Heart right ventricle (tissue), 16 donors: ENCODE results near the gene BICC1. TPM values are rescaled to one million over a fixed set of nuclear protein-coding genes. Genes with fewer than 3 reads are reported as not detected.

Experiments
- ATAC-seq, 8 donors: fragments of 200-7000 bp; cut with Tn5 transposase; one replicate each; pipeline ENCODE4 v1.9.1; 2020; ENCODE audit warnings: mild to moderate bottlenecking in 8 of 8, moderate library complexity in 8 of 8, moderate number of reproducible peaks in 1 of 8
- DNase-seq, 2 donors: peaks; one replicate each; pipeline ENCODE4 v3.0.0-alpha.2; 2020
- H3K27ac ChIP-seq, 10 donors: fragments of 200-600 bp; sonication (generic) in 2 of 10; one replicate each; pipeline versions ENCODE4 v1.5.0 to v1.8.0; 2020 to 2022; ENCODE audit warnings: mild to moderate bottlenecking in 3 of 10
- H3K27me3 ChIP-seq, 7 donors: fragments of 200-600 bp; one replicate each; pipeline ENCODE4 v1.8.0; 2021 to 2022; ENCODE audit warnings: mild to moderate bottlenecking in 2 of 7
- H3K36me3 ChIP-seq, 9 donors: fragments of 200-600 bp; sonication (generic) in 1 of 9; one replicate each; pipeline versions ENCODE4 v1.5.0 to v1.8.0; 2020 to 2022; ENCODE audit warnings: mild to moderate bottlenecking in 2 of 9
- H3K4me1 ChIP-seq, 9 donors: fragments of 200-600 bp; sonication (generic) in 1 of 9; one replicate each; pipeline versions ENCODE4 v1.5.0 to v1.8.0; 2020 to 2022; ENCODE audit warnings: mild to moderate bottlenecking in 4 of 9
- H3K4me3 ChIP-seq, 10 donors: fragments of 200-600 bp; sonication (generic) in 2 of 10; one replicate each; pipeline versions ENCODE4 v1.5.0 to v1.8.0; 2020 to 2022; ENCODE audit warnings: mild to moderate bottlenecking in 7 of 10, moderate library complexity in 2 of 10
- H3K9me3 ChIP-seq, 11 donors: fragments of 200-600 bp in 10 of 11; sonication (generic) in 2 of 11; one replicate each; pipeline versions ENCODE4 v1.5.0 to v1.8.0; 2013 to 2022; ENCODE audit warnings: mild to moderate bottlenecking in 2 of 11, control low read depth in 1 of 11, moderate library complexity in 1 of 11
- CTCF ChIP-seq, 9 donors: fragments of 200-600 bp; sonication (generic) in 2 of 9; IDR thresholded peaks; one replicate each; pipeline versions ENCODE4 v1.5.0 to v1.8.0; 2021 to 2022; ENCODE audit warnings: antibody characterized with exemption in 9 of 9, mild to moderate bottlenecking in 5 of 9, moderate library complexity in 1 of 9
- WGBS, 2 donors: extraction: QIAGEN DNeasy Blood & Tissue Kit; methylation state at CpG; one replicate each; pipeline ENCODE4 v1.1.7; 2013; ENCODE audit warnings: inconsistent platforms in 1 of 2; 5-methylcytosine and 5-hydroxymethylcytosine counted together
- intact Hi-C, 10 donors: fragments of 100-400 bp; cut with DNase I; formaldehyde crosslinking; loops; one replicate each; pipeline versions ENCODE4 v1.11.1 to v1.14.2; 2022
- polyA plus RNA-seq, 2 donors: library from polyadenylated mRNA; stranded (reverse); fragments of 200-250 nt; gene quantifications; one replicate each; pipeline ENCODE4 v1.2.3, GENCODE V29; 2013
- total RNA-seq, 10 donors: library from RNA; stranded (reverse); fragmentation: NEBNext Ultra II Directional in 3 of 10; extraction: Animal tissue kit (Norgen Biotek cat#: 25700) in 3 of 10; gene quantifications; one replicate each; pipeline versions ENCODE4 v1.2.1 to v1.2.4, GENCODE V29; 2021 to 2023
- donor health status: Arrhythmogenic right ventricular cardiomyopathy.
- donor health status: ischemic (EF 13 %, LVEDD 7.1; RV severe dilation, severe dysfunction).
- donor health status: healthy with polysubstance abuse.
- donor health status: DM: no; HTN: yes; CAD: no.
- donor health status: DM: no; HTN: no; CAD: no.
- donor health status: ischemic (EF 25% LVEDD 6.9; RV normal size, moderate dysfunction).
- donor health status: ischemic (EF 25% LVEDD 5.7; RV mildly dilated, moderate dysfunction).
- donor health status: healthy.
- donor health status: DM: yes; HTN: yes; CAD: no.
- donor health status: Ischemic cardiomyopathy.
- donor health status: ischemic (EF 35%, LVEDD 5.7; RV mildly dilated, moderate dysfunction).
- donor health status: nonischemic (EF 11% LVEDD 7.7; RV severe dilation, severe dysfunction).
- donor health status: DM: yes; HTN: yes; CAD: no.
- donor health status: PGD.
- donor health status: ischemic (EF 29% LVEDD 5.4; RV normal size, mild dysfunction).
- donor health status: nonischemic (EF 23%, LVEDD 6.1; RV moderate dilation, normal function).

BICC1 gene
- total and polyA plus RNA-seq, 12 donors = 1.6 to 9.2 (median 5.0) TPM

- Histone ChIP-seq H3K9me3 (no peaks in the 10 kb centered on the region), H3K4me3 (no peak overlapping the region), H3K27ac (peak overlapping the region in 8 of 10 donors; percentile 33 to 73 (median 53)), H3K4me1 (peaks cover 0 to 3% (median 0%) of the 10 kb centered on the region in 9 donors), H3K36me3 (no peaks in the 10 kb centered on the region), H3K27me3 (no peaks in the 10 kb centered on the region)
- intact Hi-C loops = no loop called here
- no peak for TF ChIP-seq CTCF (IDR thresholded peaks at IDR 0.05)
- ATAC-seq (peak in 7 of 8 donors; percentile 34 to 79 (median 58)), DNase-seq (no peak)
- 63 to 66% methylated on average over 5 of the region's 5 CpGs for WGBS, 2 donors
Observed at GRCh38 chr10:58833771-58834561, 321.3 kb downstream of the BICC1 start.

- no peak for ATAC-seq
- WGBS, 2 donors = 87 to 88% methylated on average over 3 of the region's 3 CpGs
- TF ChIP-seq CTCF (IDR thresholded peaks at IDR 0.05) = no peak
Observed at GRCh38 chr10:58836176-58836700, 323.6 kb downstream of the BICC1 start.

GRCh38 chr10:58836991-58837575, 324.4 kb downstream of the BICC1 start:
- intact Hi-C loops = no loop called here
- Histone ChIP-seq H3K27ac (no peak overlapping the region), H3K27me3 (no peaks in the 10 kb centered on the region), H3K36me3 (no peaks in the 10 kb centered on the region), H3K4me1 (peaks cover 0 to 3% (median 0%) of the 10 kb centered on the region in 9 donors), H3K9me3 (no peaks in the 10 kb centered on the region), H3K4me3 (no peak overlapping the region)
- no peak for TF ChIP-seq CTCF (IDR thresholded peaks at IDR 0.05)
- ATAC-seq (no peak), DNase-seq (no peak)
- 79 to 86% methylated on average over 8 of the region's 8 CpGs for WGBS, 2 donors

More at GRCh38 chr10:58836176-58836700, 323.6 kb downstream of the BICC1 start:
- Histone ChIP-seq H3K27ac (no peak overlapping the region), H3K4me1 (peaks cover 0 to 3% (median 0%) of the 10 kb centered on the region in 9 donors), H3K9me3 (no peaks in the 10 kb centered on the region), H3K27me3 (no peaks in the 10 kb centered on the region), H3K4me3 (no peak overlapping the region), H3K36me3 (no peaks in the 10 kb centered on the region)
- DNase-seq = no peak
- intact Hi-C loops = no loop called here

GRCh38 chr10:58837826-58838225, 325.2 kb downstream of the BICC1 start:
- Histone ChIP-seq H3K4me3 (no peak overlapping the region), H3K27me3 (no peaks in the 10 kb centered on the region), H3K9me3 (no peaks in the 10 kb centered on the region), H3K36me3 (no peaks in the 10 kb centered on the region), H3K27ac (no peak overlapping the region), H3K4me1 (peaks cover 0 to 3% (median 0%) of the 10 kb centered on the region in 9 donors)
- intact Hi-C loops = no loop called here
- WGBS, 2 donors = 64 to 90% methylated on average over 2 of the region's 2 CpGs
- ATAC-seq (no peak), DNase-seq (no peak)
- TF ChIP-seq CTCF (IDR thresholded peaks at IDR 0.05) = no peak
